ENCODE measurements around the gene ABCC2.

Gene ABCC2

DNA sequence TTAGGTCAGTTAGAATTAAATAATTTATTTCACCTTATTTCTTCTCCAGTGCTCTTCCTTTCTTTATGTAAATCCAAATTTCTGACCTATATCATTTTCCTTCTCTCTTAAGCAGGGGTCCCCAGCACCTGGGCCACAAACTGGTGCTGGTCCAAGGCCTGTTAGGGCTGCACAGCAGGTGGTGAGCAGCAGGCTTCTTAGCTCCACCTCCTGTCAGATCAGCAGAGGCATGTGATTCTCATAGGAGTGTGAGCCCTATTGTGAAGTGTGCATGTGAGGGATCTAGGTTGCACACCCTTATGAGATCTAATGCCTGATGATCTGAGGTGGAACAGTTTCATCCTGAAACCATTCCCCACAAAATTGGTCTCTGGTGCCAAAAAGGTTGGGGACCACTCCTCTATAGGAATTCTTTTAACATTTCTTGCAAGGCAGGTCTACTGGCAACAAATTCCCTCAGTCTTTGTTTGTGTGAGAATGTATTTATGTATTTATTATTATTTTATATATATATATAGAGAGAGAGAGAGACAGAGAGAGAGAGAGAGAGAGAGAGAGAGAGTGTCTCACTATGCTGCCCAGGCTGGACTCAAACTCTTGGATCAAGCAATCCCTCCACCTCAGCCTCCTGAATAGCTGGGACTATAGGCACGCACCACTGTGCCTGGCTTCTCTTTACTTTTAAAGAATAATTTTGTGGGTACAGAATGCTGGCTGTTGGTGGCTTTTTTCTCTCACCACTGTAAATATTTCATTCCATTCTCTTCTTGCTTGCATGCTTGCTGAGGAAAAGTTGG, 4.3 kb upstream of the ABCC2 start:
- ATAC-seq: no peak

DNA sequence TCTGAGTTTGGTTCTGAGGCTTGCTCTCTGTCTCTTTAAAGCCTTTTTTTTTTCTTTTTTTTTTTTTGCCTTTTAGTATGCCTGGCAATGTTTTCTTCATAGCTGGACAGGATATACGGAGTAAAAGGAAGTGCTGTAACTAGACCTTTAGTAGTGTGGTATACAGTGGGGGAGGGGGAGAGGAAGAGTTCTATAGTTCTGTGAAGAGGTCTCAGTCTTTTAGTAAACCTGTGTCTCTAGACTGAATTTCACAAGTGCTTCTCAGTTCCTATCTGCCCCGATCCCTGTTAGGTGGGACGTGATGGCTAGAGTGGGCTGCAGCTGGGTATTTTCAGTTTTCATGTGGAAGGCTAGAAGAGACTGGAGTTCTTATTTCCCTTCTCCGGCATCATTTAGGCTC, 3.1 kb upstream of the ABCC2 start:
- ATAC-seq: no peak

DNA sequence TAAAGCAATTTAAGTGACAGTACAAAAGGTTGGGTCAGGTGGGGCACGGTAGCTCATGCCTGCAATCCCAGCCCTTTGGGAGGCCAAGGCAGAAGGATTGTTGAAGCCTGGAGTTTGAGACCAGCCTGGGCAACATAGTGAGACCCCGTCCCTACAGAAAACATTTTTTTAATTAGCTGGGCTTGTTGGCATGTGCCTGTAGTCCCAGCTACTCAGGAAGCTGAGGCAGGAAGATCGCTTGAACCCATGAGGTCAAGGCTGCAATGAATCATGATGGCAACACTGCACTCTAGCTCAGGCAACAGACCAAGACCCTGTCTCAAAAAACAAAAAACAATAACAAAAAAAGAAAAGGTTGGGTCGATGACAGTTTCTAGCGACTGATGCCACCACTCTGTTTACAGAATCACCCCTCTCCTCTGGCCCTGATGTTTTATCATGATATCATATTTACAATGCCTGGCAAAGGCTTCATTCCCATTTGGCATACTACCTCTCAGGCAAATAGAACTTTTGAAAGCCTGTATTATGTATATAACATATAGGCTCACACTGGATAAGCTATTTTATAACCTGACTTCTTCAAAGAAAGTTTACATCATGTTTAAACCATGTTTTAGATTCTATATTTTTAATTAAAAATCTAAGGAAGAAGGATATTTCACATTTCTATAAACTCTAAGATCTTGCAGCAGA, 558 bp upstream of the ABCC2 start:
- ATAC-seq: no peak

DNA sequence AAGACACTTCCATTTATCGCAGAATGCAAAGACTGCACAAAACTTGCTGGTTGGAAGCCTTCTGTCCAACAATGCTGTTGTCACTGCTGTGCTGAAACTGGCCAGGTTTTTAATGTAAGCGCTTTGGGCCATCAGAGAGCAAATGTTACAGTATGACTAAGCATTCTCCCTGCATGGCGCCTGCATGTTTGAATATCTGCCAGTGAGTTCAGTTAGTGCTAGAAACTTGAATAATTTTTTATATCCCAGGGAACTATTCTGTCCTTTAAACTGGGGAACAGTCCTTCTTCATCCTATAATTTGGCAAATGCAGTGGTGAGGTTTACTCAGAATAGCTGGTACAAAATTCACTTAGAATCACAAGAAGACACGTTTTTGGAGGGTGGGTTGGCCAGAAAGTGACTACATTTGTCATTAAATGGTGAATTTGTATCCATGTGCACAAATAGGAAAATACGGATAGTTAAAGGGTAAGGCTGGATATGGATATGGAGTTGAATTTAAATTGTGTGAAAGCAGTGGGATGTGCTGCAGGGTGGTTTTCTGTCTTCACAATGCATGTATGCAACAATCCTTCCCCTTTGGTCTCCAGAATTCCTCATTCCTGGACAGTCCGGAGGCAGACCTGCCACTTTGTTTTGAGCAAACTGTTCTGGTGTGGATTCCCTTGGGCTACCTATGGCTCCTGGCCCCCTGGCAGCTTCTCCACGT, 1.7 kb downstream of the ABCC2 start:
- ATAC-seq: no peak

DNA sequence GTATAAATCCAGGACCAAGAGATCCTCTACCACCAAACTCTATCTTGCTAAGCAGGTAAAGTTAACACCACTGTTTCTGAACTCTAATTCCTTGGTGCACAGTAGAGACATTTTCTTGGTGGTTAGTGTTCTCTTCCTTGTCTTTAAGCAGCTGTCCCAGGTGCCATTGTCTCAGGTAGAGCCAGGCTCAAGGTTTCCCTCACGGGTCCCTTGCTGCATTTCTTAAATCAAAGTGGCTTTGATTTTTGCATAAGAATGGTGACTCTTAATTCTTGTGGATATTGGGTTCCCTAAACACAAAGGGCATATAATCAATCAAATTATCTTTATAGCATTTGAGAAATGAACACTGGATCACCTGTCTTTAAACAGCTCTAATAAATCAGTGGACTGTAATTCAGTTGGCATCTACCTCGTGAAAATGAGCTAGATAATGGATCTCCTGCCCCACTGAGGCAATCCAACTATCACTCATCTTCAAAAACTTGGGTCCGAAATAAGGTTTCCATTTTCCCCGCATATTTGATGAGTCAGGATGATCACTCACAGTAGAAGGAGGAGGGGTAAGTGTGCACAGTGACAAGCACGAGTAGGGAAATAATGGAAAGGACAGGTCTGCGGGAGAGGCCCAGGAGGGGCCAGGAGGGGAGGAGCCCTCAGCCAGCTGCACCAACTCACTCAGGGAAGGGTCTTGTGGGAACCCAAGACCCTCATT, 2.4 kb downstream of the ABCC2 start:
- ATAC-seq: no peak

DNA sequence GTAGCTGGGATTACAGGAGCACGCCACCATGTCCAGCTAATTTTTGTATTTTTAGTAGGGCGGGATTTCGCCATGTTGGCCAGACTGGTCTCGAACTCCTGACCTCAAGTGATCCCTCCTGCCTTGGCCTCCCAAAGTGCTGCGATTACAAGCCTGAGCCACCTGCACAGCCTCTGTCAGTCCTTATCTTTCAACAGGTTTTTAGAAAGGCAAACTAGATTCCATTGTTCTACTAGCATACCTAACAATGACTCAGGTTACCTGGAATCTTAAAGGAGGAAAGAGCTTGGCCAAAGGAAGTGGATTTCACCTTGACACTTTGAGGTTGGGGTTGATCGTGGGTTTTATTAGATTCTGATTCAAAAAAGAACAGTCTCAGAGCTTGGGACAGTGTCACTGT, 3.2 kb downstream of the ABCC2 start:
- ATAC-seq: no peak

DNA sequence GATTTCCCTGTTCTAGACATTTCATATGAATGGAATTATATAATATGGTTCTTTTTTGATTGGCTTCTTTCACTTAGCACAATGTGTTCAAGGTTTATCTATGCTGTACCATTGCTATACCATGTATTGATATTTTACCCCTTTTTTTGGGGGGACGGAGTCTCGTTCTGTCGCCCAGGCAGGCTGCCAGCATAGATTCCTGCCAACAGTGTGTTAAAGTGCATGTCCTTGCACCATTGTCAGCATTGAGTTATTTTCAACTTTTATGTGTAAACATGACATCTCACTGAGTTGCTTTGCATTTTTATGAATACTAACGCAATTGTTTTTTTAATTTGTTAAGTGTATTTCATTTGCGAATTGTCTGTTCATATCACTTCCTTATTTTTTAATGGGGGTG, 4.9 kb downstream of the ABCC2 start:
- no peak for ATAC-seq

DNA sequence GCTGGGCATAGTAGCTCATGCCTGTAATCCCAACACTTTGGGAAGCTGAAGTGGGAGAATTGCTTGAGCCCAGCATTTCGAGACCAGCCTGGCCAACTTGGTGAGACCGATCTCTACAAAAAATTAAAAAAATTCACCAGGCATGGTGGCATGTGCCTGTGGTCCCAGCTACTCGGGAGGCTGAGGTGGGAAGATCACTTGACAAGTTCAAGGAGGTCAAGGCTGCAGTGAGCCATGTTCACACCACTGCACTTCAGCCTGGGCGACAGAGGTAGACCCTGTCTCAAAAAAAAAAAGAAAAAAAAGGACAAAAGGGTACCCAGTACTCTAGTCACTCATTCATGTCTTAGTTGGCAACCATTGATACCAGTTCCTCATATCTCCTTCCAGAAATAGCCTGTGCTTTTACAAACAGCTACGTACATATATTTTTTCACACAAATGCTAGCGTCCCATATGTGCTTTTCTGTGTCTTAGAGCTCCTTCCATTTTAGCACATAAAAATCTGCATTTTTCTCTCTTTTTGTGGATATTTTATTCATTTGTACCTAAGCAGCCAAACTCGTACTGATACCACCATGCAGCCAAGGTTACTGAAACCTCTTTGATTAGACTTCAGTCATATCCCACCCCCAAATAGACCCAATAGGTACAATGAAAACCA, 5.5 kb downstream of the ABCC2 start:
- no peak for ATAC-seq

DNA sequence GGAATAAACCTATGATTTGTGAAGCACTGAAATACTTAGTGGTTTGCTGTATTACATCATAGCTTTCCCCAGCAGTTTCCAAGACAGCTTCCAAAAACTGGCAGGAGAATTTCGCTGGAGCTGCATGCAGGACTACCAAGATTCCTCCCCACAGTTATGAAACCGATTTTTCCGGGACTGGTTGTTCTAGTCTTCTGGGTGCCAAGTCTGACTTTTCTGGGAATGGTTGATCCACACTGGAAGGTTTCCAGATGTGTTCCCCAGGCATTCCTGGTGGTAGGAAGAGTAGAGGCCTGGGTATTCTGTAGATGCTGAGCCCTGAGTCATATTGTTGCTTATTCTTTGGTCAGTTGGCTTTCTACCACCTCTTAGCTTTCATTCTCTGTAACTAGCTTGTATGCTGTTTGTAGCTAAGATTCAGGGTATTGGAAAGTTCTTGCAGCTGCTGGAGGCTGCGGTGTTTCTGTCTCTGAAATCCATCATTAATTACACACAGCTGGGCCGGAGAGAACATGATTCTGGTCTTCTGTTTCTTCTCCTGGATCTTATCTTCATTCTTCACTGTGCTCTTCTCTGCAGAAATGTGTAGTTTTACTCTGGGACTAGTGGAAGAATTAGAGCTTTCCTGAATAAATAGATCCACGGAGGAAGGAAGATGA, 6.3 kb downstream of the ABCC2 start:
- ATAC-seq: no peak

DNA sequence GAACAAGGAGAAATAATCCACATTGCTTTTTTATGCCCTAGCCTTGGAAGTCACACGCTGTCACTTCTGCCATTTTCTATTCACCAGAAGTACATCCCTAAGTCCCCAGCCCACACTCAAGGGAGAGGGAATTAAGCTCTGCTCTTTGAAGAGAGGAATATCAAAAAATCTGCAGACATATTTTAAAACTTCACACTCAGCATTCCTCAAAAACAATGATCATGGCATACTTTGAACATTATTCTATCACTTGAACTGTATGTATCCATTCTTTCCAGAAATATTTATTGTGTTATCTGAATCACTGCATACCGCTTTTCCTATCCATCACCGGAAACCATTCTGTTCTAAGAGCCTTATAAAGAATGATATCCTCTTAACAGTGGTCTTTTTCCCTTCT, 9.4 kb downstream of the ABCC2 start:
- ATAC-seq: no peak

DNA sequence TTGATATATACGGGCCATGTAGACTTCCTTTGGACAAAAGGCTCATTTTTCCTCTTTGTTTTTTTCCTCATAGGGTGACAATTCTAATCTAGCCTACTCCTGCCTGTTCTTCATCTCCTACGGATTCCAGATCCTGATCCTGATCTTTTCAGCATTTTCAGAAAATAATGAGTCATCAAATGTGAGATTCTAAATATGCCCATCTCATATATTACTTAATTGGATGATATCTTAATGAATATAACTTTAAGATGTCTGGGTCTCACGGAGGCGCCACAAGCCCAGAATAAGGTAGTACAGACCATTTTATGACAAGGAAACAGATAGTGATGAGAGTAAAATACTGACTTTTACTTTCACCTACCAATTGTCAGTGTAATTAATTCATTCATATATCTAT, 11.4 kb downstream of the ABCC2 start:
- ATAC-seq: no peak

DNA sequence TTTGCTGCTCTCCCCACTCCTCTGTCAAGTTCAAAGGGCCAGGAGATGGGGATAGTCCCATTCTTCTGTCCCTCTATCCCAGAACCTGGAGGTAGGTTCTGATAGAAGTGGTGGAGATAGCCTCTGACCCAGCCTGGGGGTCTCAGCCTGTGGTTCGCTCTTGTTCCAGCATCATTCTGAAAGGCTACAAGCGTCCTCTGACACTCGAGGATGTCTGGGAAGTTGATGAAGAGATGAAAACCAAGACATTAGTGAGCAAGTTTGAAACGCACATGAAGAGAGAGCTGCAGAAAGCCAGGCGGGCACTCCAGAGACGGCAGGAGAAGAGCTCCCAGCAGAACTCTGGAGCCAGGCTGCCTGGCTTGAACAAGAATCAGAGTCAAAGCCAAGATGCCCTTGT, 14.5 kb downstream of the ABCC2 start:
- no peak for ATAC-seq

DNA sequence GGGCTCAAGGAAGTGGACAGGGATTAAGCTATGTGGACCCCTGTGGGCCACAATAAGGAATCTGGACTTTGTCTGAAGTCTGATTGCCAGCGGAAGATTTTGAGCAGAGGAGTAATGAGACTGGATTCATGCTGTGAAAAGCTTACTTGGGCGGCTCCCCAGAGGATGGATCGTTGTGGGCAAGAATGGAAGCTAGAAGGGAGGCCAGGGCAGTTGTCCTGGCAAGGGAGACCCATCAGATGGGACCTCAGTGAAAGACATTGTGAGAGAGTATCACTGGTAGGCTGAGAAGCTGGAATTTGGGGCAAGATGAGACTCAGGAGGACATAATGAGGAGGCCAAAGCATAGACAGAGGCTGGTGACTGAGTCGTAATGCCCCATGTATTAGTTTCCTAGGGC, 15.6 kb downstream of the ABCC2 start:
- no peak for ATAC-seq

DNA sequence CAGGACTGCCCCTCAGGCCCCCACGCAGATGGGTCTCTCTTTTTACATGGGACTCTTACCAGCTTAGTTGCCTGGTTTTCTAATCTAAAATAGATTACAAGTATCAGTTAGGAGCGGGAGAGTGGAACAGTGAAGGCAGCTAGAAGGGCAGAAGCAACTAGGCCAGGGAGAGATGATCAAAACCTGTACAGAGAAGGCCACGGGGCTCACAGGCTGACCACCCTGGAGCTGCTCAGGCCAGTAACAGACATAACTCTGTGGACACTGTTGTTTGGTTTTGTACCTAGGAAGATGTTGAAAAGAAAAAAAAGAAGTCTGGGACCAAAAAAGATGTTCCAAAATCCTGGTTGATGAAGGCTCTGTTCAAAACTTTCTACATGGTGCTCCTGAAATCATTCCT, 16.5 kb downstream of the ABCC2 start:
- no peak for ATAC-seq

DNA sequence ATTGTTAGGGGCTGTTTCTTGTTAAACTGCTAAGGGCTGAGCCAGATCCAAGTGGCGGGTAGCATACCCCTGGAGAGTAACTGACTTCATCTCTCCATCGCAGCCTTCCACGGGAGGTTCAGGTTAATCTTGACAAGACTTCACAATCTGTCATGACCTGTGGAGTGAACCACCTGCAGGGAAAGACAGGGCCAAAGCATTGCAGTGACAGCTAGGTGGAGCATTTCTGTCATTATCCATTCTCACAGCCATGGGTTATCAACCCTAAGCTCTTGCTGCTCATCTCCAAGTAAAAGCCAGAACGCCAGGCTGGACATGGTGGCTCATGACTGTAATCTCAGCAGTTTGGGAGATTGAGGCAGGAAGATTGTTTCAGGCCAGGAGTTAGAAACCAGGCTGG, 17.2 kb downstream of the ABCC2 start:
- ATAC-seq: no peak

DNA sequence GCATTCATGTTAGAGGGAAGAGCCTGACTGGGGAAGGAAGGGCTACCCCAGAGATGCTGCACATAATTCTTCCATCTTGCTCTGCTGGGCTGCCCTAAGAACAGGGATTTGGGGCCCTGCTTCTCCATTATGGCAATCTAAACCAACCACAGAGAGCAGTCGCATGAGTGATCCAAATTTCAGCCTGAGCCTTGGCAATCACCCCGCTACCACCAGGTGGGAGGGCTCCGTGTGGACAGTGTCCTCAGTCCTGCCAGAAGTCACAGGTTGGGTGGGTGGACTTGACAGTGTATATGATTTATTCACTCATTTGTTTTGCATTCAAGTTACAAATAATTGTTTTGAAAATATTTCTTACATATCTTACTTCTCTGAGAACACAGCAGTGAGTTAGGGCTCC, 22.0 kb downstream of the ABCC2 start:
- no peak for ATAC-seq

DNA sequence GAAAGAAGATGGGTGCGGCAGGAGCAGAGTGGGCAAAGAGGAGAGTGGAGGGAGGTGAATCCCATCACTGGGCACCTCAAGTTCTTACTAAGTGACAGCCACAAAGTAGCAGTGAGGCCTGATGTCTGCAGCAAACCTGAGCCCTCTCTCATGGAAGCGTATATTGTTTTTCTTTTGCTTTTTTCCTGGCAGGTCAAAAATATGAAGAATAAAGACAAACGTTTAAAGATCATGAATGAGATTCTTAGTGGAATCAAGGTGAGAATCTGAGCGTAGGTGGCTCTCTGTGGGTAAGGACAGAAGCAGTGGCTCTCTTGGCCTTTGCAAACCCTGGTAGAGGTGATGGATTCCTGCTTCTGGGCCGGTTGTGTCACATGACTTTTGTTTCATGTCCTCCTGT, 22.8 kb downstream of the ABCC2 start:
- no peak for ATAC-seq

DNA sequence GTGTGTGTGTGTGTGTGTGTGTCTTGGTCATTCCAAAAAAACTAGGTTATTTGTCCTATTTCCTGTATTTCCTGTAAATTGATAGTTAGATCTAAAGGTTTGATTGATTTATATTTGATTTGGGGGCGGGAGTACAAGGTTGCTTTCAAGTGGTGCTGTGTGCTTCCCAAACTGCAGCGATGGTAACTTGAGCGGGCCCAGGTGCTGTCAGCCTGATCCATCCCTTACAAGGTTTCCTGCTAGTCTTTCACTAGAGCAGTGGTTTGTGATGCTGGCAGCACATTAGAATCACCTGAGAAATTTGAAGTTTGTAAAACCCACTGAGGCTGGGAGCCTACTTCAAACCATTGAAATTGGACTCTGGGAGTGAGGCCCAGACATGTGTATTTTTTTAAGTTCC, 23.7 kb downstream of the ABCC2 start:
- no peak for ATAC-seq

DNA sequence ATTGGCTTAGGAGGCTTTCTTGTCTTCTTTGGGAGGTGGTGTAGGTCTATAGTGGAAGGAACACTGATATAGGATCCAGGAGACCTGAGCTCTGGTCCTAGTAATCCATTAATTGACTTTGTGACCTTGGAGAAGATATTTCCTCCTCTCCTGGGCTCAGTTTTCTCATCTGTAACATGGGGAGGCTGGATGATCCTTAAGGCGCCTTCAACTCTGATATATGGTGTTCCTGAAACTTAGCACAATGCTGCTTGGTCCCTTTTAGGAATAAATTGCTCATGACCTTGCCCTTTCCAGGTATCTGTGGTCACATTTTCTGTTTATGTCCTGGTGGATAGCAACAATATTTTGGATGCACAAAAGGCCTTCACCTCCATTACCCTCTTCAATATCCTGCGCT, 25.3 kb downstream of the ABCC2 start:
- no peak for ATAC-seq

DNA sequence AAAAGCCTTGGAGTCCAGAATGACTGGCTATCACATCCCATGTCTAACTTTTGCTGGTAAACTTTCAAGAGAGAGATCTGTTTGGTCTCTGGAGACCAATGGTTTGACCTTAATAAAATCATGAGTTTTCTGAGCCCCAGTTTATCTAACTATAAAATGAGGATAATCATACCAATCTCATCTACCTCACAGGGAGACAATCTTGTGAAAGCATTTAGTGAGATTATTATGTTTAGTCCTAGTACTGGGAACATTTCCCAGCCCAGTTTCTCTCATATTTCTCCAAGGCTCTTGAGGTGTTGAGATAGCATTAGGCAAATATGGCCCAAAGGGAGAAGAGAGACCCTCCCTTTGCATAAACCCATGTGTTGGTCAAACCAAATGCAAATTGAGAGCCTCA, 25.8 kb downstream of the ABCC2 start:
- ATAC-seq: no peak

DNA sequence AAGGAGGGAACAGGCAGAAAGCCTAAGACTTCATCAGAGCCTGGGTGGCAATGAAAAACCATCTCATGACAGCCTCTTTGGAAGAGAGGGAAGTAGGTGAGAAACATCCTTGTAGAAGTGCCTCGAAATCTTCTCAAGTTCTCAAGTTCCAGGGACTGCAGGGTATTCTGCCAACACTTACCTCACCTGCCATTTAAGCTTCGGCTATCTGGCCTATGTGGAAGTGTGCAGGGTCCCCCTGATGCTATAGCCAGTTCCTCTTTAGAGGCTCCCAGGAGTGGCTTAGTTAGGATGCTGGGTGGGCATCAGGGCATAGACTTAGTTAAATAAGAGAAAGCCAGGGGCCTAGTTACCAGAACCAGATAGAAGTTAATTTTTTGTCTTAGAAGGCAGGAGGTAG, 27.0 kb downstream of the ABCC2 start:
- no peak for ATAC-seq

DNA sequence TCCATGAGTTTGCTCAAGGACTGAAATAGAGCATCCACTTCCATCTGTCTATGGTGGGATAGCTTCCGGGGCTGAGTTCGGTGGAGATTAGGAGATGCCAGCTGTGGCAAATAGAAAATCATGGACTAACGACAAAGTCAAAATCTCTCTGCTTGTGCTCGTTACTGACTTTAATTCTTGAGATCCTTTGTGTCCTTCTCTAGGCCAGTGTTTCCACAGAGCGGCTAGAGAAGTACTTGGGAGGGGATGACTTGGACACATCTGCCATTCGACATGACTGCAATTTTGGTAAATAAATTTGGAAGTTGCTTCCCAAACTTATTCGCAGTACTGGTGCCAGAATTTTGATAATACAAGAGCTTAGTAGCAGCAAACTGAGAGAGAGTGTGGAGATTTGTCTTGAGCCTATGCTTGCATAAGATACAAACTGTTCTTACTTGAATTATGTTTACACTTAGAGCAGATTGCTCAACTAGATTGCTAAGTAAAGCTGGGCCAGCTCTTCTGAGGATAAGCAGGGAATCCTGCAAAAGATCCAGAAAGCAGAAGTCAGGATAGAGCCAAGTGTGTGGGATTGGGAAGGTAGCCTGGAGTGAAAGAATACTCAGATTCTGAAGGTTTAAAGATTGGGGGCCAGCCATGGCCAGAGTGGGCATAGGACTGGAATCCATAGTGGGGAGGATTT, 27.6 kb downstream of the ABCC2 start:
- no peak for ATAC-seq

All from activated CD4-positive, CD25-positive, alpha-beta regulatory T cell treated with anti-CD3 and anti-CD28 coated beads, Interleukin-2, amount 50 U/mL, for 24 hours (primary cell).